Peyer's patch (tissue), 4 donors: ENCODE data around the gene RAMP3. TPM values are rescaled to one million over a fixed set of nuclear protein-coding genes. Genes with fewer than 3 reads are reported as not detected.

Experiments
- DNase-seq, 3 donors: peaks; one replicate each; pipeline ENCODE4 v3.0.0-alpha.2; 2017 to 2019
- H3K27ac ChIP-seq, 4 donors: fragments of 200-600 bp; sonication (generic); one replicate each; pipeline ENCODE4 v1.5.1; 2016 to 2019
- H3K27me3 ChIP-seq, 2 donors: fragments of 200-600 bp; sonication (generic); one replicate each; pipeline ENCODE4 v1.5.1; 2019
- H3K36me3 ChIP-seq, 3 donors: fragments of 200-600 bp; sonication (generic); one replicate each; pipeline ENCODE4 v1.5.1; 2016 to 2019
- H3K4me1 ChIP-seq, 4 donors: fragments of 200-600 bp; sonication (generic); one replicate each; pipeline ENCODE4 v1.5.1; 2016 to 2019
- H3K4me3 ChIP-seq, 4 donors: fragments of 200-600 bp; sonication (generic); 1 replicate in 3 of 4; 2 replicates in 1 of 4; pipeline ENCODE4 v1.5.1; 2016 to 2019; ENCODE audit warnings: mild to moderate bottlenecking in 1 of 4
- H3K9me3 ChIP-seq, 4 donors: fragments of 200-600 bp; sonication (generic); one replicate each; pipeline ENCODE4 v1.5.1; 2016 to 2019; ENCODE audit warnings: mild to moderate bottlenecking in 1 of 4
- CTCF ChIP-seq, 6 experiments: fragments of 450-650 bp in 4 of 6; fragments of 200-600 bp in 2 of 6; sonication (generic) in 1 of 6; IDR thresholded peaks; one replicate each; pipeline ENCODE4 v1.5.1; 2017 to 2019; ENCODE audit warnings: antibody characterized with exemption in 6 of 6, mild to moderate bottlenecking in 3 of 6, moderate library complexity in 1 of 6
- POLR2A ChIP-seq, 2 donors: fragments of 450-650 bp; IDR thresholded peaks; one replicate each; pipeline ENCODE4 v1.5.1; 2017; ENCODE audit warnings: antibody characterized with exemption in 2 of 2, mild to moderate bottlenecking in 2 of 2, moderate library complexity in 2 of 2
- total RNA-seq, 4 donors: library from RNA; depleted of rRNA; stranded (reverse); fragments of >200 nt; gene quantifications; one replicate each; pipeline ENCODE4 v1.1.0, GENCODE V29; 2016

RAMP3 gene
- total RNA-seq, 4 donors from 2014 or later = 8.6 to 89.1 (median 20.1) TPM

GRCh38 chr7:45224832-45225231, 67.2 kb downstream of the RAMP3 start:
- TF ChIP-seq CTCF (IDR thresholded peaks at IDR 0.05) (no peak), POLR2A (IDR thresholded peaks at IDR 0.05) (no peak)

GRCh38 chr7:45225311-45225947, 67.8 kb downstream of the RAMP3 start:
- Histone ChIP-seq H3K4me1 (no peaks in the 10 kb centered on the region), H3K27me3 (no peaks in the 10 kb centered on the region), H3K4me3 (no peak overlapping the region), H3K9me3 (no peaks in the 10 kb centered on the region), H3K27ac (no peak overlapping the region), H3K36me3 (no peaks in the 10 kb centered on the region)
- no peak for DNase-seq
- TF ChIP-seq CTCF (IDR thresholded peaks at IDR 0.05) = no peak
- TF ChIP-seq POLR2A (IDR thresholded peaks at IDR 0.05) = no peak

More at GRCh38 chr7:45224832-45225231, 67.2 kb downstream of the RAMP3 start:
- no peak for DNase-seq
- Histone ChIP-seq H3K9me3 (no peaks in the 10 kb centered on the region), H3K36me3 (no peaks in the 10 kb centered on the region), H3K4me3 (no peak overlapping the region), H3K27me3 (no peaks in the 10 kb centered on the region), H3K4me1 (no peaks in the 10 kb centered on the region), H3K27ac (no peak overlapping the region)

DNA sequence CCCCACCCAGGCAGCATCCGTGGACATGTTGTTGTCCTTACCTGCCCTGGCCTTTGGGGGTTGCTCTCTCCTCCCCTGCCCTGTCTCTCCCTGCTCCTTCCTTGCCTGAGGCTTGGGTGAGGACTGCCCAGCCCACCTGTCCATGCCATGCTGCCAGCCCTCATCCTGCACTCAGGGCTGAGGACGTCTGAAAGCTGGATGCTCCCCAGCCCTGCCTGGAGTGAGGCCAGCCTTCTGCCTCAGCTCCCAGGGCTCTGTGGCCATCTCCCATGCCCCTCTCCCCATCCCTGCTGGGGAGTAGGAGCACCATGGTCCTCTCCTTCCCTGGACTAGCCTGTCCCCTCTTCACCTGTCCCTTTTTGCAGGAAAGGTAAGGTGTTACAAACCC, 68.4 kb downstream of the RAMP3 start:
- no peaks in the 10 kb centered on the region for H3K27me3 ChIP-seq
- no peak overlapping the region for H3K4me3 ChIP-seq
- no peaks in the 10 kb centered on the region for H3K9me3 ChIP-seq
- DNase-seq = no peak
- H3K36me3 ChIP-seq = no peaks in the 10 kb centered on the region
- no peak for TF ChIP-seq CTCF (IDR thresholded peaks at IDR 0.05)
- TF ChIP-seq POLR2A (IDR thresholded peaks at IDR 0.05) = no peak
- no peak overlapping the region for H3K27ac ChIP-seq
- H3K4me1 ChIP-seq = no peaks in the 10 kb centered on the region

GRCh38 chr7:45229156-45229920, 71.7 kb downstream of the RAMP3 start:
- no peaks in the 10 kb centered on the region for H3K36me3 ChIP-seq
- no peaks in the 10 kb centered on the region for H3K9me3 ChIP-seq
- TF ChIP-seq POLR2A (IDR thresholded peaks at IDR 0.05) = no peak
- TF ChIP-seq CTCF (IDR thresholded peaks at IDR 0.05) = no peak
- no peak overlapping the region for H3K4me3 ChIP-seq
- no peak for DNase-seq
- H3K27ac ChIP-seq = no peak overlapping the region
- no peaks in the 10 kb centered on the region for H3K4me1 ChIP-seq
- no peaks in the 10 kb centered on the region for H3K27me3 ChIP-seq

DNA sequence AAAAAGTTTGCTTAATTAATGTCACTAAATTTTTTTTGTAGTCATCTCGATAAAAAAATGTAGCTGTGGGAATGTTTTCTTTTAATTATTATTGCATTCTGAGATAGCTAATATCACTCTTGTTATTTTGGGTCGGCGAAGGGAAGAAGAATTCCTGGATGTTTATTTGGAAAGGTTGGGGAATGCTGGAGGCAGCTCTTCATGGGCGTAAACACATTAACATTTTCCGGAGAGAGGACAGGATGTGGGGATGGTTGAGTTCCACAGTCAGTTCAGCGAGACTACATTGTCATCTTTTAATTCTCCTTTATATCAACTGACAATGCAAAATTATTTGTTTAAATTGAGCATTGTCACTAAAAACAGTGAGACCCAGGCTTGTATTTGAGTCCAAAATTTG, 72.5 kb downstream of the RAMP3 start:
- Histone ChIP-seq H3K27me3 (no peaks in the 10 kb centered on the region), H3K27ac (no peak overlapping the region), H3K4me3 (no peak overlapping the region), H3K9me3 (no peaks in the 10 kb centered on the region), H3K4me1 (no peaks in the 10 kb centered on the region), H3K36me3 (no peaks in the 10 kb centered on the region)
- TF ChIP-seq POLR2A (IDR thresholded peaks at IDR 0.05) = no peak
- no peak for TF ChIP-seq CTCF (IDR thresholded peaks at IDR 0.05)
- no peak for DNase-seq
